Panc1 (cell line): ENCODE measurements around the gene ETFBKMT.

Experiments
- POLR2AphosphoS5 ChIP-seq: IDR thresholded peaks from 2 replicates; pipeline ENCODE4 v1.6.1; 2012; ENCODE audit warnings: mild to moderate bottlenecking, low read depth, low read length, moderate library complexity
- TF ChIP-seq, protein P1 (sequence below): fragments of 450-650 bp; IDR thresholded peaks from 2 replicates; pipeline ENCODE4 v1.5.1; 2017; ENCODE audit warnings: mild to moderate bottlenecking
- TF ChIP-seq, protein P2 (sequence below), 2 experiments: IDR thresholded peaks; 2 replicates each; pipeline ENCODE4 v1.6.1; 2011 to 2012; ENCODE audit warnings: low read depth in 2 of 2, control low read depth in 1 of 2, low read length in 1 of 2, mild to moderate bottlenecking in 1 of 2, moderate library complexity in 1 of 2; ENCODE audit not compliant: insufficient read depth in 1 of 2

DNA sequence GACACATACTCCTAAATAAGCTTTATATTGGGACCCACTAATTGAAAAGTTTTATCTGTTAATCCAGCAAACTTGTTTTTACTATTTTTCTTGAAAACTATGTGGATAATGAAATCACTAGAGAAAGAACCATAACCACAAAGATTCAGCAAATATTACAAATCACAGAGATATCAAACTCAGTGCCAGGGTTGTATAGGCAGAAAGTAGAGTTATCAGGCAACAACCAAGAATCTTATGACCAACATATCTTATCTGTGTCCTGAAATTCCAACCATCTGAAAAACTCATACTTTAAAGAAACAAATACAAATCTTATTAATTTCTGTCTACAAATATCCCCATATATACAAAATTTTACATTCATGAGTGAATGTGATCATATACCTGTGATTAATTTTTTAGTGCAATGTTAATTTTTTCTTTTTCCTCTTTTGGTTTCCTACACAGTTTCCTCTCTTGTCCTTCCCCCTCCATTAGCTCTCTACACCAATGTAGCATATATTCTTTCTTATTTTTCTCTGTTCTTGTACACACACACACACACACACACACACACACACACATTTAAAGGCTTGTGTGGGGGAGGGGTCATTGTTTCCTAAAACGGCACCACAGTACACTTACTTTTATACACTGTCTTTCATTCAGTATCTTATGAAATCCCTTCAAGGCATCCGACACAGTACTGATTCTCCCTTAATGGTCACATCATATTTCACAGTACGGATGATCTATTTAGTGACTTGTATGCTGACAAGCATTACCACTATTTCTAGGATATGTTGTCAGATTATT is 50.7 kb downstream of the ETFBKMT start:
- TF ChIP-seq, protein P1, sequence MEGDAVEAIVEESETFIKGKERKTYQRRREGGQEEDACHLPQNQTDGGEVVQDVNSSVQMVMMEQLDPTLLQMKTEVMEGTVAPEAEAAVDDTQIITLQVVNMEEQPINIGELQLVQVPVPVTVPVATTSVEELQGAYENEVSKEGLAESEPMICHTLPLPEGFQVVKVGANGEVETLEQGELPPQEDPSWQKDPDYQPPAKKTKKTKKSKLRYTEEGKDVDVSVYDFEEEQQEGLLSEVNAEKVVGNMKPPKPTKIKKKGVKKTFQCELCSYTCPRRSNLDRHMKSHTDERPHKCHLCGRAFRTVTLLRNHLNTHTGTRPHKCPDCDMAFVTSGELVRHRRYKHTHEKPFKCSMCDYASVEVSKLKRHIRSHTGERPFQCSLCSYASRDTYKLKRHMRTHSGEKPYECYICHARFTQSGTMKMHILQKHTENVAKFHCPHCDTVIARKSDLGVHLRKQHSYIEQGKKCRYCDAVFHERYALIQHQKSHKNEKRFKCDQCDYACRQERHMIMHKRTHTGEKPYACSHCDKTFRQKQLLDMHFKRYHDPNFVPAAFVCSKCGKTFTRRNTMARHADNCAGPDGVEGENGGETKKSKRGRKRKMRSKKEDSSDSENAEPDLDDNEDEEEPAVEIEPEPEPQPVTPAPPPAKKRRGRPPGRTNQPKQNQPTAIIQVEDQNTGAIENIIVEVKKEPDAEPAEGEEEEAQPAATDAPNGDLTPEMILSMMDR = no peak
- TF ChIP-seq, protein P2, sequence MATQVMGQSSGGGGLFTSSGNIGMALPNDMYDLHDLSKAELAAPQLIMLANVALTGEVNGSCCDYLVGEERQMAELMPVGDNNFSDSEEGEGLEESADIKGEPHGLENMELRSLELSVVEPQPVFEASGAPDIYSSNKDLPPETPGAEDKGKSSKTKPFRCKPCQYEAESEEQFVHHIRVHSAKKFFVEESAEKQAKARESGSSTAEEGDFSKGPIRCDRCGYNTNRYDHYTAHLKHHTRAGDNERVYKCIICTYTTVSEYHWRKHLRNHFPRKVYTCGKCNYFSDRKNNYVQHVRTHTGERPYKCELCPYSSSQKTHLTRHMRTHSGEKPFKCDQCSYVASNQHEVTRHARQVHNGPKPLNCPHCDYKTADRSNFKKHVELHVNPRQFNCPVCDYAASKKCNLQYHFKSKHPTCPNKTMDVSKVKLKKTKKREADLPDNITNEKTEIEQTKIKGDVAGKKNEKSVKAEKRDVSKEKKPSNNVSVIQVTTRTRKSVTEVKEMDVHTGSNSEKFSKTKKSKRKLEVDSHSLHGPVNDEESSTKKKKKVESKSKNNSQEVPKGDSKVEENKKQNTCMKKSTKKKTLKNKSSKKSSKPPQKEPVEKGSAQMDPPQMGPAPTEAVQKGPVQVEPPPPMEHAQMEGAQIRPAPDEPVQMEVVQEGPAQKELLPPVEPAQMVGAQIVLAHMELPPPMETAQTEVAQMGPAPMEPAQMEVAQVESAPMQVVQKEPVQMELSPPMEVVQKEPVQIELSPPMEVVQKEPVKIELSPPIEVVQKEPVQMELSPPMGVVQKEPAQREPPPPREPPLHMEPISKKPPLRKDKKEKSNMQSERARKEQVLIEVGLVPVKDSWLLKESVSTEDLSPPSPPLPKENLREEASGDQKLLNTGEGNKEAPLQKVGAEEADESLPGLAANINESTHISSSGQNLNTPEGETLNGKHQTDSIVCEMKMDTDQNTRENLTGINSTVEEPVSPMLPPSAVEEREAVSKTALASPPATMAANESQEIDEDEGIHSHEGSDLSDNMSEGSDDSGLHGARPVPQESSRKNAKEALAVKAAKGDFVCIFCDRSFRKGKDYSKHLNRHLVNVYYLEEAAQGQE (IDR thresholded peaks at IDR 0.05; ENCODE audit: insufficient read depth in 1 of 2, low read depth in 2 of 2, low read length in 1 of 2) = no peak
- no peak for TF ChIP-seq POLR2AphosphoS5
